Measurements from ENCODE around the gene CARD14.

Gene CARD14

DNA sequence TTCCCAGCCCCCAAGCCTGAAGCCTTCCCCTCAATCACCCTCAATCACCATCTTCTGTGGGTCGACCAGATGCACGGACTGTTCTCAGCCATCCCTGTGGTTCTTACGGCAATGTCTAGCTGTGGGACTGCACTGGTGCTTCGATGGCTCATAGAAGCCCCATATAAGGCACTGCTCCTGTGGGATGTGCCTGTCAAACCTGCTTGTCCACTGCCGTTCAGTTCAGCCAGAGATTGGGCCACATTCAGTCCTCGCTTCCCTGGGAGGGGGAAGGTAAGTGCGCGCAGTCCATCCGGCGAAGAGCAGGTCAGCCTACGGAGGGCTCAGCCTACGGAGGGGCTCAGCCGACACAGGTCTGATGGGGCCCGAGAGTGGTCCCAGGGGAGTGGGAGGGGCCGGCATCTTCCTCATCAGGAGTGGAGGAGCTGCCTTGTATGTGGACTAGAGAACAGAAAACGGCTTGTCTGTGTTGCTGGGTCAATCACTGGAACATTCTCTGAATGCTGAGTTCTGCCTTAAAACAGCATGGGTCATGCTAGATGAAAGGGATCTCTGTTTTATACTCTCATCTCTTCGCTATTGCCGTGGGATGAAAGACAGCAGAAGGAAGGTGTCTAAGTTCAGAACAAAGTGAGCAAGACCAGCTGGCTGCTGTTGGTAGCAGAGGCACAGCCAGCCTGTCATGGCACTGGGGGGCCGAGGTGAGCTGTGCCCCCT lies at the start of gene CARD14:
Gene CARD14, plus strand, starts transcription at position 247 of the 717 bp plus-strand sequence. CDS start 11,409 bp downstream, outside the sequence.
- no peak for DNase-seq

DNA sequence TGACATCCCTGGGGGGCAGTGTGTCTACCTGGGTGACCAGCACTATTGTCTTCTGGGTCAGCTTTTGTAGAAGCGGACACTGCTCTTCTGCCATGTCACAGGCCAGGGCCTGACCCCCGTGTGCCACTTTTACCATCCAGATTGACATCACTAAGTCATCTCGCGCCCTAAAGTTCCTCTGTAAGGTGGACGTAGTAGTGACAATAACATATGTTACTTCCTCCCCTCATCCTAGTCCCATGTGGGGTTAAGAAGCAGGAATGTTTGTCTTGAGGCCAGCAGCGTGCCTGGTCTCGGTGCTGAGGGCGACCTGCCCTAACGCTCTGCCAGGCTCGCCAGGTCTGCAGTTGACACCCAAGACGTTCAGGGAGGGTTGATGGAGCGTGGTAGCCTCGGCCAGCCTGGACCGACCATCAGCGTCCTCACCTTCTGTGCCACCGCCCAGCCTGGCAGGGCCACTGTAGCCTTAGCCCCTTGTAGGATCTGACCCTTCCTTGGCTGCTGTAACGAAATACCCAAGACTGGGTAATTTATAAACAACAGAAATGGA lies 47.7 kb upstream of the CARD14 start:
- no peak for DNase-seq

DNA sequence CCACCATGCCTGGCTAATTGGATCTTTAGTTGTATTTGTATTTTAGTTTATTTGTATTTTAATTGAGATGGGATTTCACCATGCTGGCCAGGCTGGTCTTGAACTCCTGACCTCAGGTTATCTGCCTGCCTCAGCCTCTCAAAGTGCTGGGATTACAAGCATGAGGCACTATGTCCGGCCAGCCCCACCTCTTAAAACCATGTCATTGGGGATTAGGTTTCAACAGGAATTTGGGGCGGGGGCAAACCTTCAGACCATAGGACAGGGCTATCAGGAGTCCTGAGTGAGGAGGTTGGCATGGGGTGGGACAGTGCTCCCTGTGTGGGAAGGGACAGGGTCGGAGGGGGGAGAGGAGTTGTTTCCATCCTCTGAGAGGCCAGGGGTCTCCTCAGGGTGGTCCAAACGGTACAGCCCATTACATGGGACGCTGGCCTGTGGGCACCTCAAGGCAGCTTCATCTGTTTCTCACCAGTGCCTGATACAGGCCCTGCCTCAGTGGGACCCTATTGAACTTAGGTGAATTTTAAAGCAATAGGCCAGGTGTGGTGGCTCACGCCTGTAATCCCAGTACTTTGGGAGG lies 46.8 kb upstream of the CARD14 start:
- no peak for DNase-seq

DNA sequence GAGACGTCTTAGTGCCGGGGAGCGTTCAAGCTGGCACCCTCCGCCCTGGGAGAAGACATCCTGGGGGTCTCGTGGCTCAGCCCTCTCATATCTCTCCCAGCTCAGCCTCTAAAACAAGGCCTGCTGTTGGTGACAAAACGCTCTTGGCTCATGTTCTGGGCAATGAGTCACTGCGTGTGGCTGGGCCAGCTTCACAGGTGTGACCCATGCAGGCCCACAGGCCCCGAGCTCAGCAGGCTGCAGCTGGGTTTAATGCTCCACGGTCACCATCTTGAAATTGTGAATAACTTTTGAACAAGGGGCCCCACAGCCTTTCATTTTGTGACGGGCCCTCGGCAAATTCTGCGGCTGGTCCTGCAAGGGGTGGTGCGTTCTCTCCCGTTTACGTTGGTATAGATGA lies 46.0 kb upstream of the CARD14 start:
- no peak for DNase-seq

DNA sequence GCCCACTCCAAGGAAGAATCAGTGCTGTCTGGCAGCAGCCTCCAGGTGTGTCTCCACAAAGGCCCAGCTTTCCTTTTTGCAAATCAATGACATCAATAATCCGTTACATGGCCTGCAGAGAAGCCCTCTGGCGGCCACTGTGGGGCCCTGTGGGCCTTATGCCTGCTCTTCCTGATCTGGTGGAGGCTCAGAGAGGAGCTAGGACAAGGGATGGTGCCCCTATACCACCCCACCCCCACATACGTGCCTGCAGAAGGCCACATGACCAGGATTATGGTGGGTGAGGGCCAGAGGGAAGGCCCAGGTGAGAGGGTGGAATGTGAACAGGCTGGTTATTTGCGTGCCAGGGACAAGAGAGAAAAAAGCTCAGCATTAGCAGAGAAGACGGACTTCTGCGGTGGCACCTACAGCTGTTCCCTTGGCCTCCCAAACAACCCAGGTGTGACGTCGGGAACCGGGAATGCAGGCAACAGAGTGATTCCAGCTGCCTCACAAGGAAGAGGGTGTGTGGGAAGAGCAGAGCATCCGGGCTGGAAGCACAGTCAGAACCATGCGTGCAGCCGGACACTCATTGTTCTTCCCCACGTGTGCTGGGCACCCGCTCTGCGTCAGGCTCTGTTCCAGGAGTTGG lies 45.4 kb upstream of the CARD14 start:
- DNase-seq: no peak

DNA sequence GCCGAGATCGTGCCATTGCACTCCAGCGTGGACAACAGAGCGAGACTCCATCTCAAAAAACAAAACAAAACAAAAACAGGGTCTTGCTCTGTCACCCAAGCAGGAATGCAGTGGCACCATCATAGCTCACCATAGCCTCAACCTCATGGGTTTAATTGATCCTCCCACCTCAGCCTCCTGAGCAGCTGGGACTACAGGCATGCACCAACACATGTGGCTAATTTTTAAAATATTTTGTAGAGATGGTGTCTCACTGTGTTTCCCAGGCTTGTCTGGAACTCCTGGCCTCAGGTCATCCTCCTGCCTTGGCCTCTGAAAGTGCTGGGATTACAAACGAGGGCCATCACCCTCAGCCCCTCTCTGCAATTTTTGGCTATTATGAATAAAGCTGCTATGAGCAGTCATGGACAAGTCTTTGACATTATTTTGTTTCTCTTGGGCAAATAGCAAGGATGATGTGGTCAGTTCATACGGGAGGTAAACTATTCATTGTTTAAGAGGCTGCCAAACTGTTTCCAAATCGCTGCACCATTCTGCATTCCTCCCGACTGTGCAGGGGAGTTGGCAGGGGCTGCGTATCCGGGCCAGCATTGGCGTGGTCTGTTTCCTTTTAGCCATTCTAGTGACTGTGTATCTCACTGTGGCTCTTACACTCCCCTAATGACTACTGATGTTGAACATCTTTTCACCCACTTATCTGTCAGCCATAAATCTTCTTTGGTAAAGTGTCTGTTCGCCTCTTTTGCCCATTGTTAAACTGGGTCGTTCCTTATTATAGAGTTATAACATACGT lies 44.0 kb upstream of the CARD14 start:
- no peak for DNase-seq

DNA sequence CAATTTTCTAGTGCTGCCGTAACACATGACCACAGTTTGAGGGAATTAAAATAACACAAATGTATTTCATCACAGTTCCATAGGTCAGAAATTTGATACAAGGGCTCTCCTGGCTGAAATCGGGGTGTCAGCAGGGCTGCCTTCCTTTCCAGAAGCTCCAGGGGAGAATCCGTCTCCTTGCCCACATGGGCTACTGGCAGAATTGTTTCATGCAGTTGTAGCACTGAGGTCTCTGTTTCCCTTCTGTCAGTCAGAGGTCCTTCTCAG lies 43.4 kb upstream of the CARD14 start:
- no peak for DNase-seq

DNA sequence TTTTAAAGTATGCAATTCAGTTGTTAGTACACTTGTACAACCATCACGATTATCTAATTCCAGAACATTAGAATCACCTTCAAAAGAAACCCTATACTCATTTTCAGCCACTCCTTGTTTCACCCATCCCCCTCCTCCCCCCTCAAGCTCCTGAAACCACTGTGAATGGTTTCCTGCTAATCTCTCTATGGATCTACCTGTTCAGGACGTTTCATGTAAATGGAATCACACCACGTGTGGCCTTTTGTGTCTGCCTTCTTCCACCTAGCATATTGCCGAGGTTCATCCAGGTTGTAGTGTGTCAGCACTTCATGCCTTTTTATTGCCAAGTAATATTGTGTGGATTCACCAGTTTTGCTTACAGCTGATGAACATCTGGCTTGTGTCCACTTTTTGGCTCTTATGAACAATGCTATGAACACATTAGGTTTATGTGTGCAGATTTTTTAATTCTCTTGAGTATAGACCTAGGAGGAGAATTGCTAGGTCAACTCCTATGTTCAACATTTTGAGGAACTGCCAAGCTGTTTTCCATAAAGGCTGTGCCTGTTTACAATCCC lies 40.7 kb upstream of the CARD14 start:
- DNase-seq: no peak

DNA sequence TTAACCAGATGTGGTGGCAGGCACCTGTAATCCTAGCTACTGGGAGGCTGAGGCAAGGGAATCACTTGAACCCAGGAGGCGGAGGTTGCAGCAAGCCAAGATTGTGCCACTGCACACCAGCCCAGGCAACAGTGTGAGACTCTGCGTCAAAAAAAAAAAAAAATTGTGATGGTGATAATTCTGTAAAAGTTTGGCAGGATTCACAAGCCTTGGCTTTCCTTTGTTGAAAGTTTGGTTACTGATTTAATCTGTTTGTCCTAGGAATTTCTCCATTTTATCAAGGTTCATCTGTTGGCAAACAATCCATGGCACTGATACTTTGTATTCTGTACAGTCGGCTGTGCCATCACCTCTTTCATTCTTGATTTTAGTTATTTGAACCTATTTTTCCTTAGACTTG lies 38.8 kb upstream of the CARD14 start:
- DNase-seq: no peak

DNA sequence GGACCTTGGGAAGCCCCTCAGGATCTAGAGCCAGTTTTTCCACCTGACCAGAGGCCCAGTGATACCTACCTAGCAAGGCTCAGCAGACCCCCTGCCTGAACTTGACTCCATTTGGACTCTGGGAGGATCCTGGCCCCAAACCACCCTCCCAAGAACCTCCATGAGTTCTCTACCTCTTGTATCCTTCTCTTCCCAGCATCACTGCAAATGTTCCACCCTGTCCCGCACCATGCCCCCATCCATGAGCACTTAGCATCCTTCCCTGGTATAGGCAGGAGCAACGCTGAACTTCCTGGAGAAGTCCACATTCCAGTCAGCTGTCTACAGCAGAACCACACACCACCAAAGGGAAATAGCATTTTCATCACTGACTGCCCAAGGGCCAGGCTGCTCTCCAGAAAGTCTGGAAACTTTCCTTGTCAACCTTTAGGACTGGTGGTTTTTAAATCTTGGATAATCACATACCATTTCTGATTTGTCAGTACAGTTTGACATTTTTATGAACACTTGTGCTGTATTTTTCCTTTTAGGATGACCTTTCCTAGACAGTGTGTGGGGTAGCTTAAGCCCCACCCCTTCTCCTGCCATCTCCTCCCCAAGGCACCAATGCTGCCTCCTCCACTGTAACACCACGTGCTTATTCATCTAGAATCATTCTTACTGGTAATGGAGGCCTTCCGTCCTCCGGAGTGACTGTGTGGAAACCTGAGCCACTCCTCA lies 36.8 kb upstream of the CARD14 start:
- DNase-seq: no peak

DNA sequence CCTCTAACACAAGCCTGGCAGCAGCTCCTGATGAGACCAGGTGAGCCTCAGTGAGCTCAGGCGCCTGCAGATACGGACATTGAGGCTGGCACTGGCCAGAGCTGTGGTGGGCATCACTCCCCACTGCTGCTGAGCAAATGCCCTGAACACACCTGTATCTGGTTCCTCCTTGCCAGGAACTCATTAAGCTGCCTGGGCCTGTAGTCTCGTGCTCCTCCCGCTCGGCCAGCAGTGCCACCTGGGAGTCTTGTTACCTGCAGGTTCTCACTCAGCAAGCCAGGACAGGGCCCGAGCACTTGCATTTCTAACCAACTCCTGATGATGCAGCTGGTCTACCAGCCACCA lies 36.2 kb upstream of the CARD14 start:
- no peak for DNase-seq

DNA sequence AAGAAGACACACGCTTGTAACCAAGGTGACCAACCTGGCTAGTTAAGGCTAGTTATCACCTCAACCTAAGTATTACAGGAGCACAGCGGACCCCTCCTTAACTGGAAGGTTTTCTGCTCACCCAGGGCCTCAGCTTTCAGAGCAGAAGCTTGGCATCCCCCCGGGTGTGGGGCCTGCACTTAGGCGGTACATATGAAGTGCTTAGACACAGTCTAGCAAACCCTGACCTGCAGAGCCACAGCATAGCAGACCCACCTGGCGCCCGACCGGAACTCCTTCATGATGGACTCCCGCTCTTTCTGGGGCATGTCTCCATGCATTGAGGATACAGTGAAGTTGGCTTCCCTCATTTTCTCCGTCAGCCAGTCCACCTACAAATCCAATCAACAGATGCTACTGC lies 32.7 kb upstream of the CARD14 start:
- DNase-seq: no peak

DNA sequence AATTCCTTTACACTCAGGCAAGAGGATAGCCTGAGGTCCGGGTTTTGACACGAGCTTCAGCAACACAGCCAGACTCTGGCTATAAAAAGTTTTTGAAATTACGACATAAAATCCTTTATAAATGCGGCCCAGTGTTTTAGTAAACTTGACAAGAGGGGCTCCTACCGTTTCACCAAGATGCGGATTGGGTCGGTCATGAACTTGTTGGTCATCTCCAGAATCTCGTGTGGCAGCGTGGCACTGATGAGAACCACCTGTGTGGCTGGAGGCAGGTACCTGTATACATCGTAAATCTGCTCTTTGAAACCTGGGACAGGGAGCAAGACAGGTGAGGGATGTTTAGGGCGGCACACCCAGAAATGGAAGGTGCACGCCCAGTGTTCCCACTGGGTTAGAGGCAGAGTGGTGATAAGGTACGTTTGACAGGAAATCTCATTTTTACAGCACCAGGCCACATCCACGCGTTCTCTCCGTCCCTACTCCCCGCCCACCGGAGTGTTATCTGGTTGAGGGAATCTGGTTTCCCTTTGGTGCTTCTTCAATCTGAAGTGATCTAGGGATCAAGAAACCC lies 30.9 kb upstream of the CARD14 start:
- no peak for DNase-seq

DNA sequence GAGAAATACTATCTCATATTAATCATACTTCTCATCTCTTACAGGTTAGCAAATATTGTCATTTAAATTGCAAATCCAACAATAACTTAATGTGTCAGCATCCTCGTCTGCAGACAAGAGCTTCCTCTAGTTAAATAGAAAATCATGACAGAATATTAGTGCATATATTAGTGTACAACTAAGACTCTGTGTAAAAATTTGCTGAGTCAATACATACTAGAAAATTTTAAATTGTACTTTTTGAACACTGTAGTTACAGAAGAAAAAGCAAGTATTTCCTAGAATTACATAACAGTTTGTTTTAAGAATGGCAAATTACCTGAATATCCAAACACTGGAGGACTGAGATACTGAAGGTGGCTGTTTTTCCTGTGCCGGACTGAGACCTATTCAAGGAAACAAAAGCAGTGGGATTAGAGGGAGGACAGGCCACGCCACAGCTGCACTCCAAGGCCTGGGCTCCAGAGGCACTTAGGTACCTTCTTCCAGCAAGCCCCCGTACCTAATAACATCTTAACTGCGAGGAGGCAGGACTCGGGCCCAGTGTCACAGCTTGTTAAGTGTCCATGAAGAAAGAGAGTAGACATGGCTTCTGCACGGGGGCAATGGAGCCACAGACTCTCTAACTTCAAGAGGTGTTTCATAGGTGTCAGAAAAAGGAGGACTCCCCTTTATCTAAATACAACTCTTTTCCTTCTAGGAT lies 28.2 kb upstream of the CARD14 start:
- DNase-seq: no peak

DNA sequence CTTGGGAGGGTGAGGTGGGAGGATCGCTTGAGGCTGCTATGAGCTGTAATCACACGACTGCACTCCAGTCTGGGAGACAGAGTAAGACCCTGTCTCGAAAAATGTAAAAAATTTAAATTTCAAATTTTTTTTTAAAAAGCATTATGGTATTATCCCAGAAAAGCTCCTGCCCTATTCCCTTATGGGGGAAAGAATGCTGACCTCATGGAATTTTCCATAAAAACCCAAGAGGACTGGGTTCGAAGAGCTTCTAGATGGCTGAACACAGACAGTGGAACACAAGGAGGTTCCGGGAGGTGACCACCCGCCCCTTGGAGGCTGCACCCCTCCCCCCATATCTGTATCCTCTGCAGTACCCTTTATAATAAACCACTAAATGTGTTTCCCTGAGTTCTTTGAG lies 26.9 kb upstream of the CARD14 start:
- no peak for DNase-seq

DNA sequence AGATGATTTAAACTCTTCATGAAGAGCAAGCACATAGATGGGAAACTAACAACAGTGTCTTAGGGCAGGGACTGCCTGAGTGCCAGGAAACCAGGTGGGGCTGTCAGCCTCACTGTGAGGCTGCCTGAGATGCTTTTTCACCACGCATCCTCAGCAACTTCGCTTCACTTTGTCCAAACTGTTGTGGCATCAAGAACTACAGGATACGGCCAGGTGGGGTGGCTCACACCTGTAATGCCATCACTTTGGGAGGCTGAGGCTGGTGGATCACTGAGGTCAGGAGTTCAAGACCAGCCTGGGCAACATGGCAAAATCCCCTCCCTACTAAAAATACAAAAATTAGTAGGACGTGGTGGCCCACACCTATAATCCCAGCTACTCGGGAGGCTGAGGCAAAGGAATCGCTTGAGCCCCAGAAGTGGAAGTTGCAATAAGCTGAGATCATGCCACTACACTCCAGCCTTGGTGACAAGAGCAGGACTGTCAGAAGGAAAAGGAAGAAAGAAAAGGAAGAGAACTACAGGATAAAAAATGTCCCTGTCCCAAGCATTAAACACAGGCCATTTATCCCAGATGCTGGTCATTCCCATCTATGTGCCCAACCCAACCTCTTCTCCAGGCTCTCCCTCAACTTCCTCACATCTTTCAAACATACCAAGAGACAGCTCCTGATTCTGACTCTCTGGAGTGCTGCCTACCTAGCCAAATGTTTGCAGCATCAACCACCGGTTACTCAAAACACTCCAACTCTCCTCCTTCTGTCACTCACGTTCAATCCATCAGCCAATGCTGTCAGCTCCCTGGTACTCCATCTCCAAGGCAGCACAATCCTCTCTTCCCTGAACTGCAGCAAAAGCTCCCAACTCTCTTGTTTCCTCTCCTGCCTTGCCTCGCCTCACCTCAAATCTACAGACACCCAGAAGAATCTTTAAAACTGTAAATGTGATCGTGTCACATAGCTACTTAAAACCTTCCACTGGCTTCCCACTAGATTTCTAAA lies 24.5 kb upstream of the CARD14 start:
- DNase-seq: no peak

DNA sequence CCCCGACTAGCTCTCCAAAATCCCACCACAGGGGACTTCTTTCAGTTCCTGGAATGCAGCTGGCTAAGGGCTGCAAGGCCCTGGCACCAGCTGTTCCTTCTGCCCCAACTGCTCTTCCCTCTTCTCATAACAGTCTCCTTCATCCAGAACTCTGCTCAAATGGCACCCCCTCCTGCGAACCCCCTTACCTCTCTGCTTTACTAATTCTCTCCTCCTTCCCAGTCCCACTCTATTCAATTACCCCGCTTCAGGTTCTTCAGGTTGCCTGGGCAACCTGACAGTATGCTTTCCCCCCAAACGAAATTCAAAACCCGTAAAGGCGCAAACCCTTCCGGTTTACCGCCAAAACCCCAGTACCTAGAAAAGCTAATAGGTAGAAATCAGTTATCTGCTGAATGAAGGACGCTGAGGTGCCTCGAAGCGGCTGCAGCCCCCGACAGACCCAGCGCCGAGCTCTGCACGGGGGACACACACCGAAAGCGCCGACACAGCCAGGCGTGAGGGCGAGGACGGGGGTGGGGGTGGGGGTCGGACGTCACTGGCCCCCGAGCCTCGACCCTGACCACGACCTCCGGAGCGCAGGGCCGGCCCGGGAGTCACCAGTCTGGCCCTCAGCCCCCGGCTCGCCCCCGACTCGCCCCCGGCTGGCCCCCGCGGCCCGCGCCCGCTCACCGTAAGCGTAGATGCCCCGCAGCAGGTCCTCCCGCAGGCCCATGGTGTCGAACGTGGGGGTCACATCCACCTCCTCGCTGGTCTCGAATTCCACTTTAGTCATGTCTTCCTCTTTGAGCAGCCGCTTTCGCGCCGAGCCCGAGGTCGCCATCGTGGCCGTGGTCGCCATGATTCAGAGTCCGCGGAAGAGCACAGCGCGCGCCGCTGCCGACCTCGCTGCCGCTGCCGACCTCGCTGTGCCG lies 23.5 kb upstream of the CARD14 start:
- no peak for DNase-seq

DNA sequence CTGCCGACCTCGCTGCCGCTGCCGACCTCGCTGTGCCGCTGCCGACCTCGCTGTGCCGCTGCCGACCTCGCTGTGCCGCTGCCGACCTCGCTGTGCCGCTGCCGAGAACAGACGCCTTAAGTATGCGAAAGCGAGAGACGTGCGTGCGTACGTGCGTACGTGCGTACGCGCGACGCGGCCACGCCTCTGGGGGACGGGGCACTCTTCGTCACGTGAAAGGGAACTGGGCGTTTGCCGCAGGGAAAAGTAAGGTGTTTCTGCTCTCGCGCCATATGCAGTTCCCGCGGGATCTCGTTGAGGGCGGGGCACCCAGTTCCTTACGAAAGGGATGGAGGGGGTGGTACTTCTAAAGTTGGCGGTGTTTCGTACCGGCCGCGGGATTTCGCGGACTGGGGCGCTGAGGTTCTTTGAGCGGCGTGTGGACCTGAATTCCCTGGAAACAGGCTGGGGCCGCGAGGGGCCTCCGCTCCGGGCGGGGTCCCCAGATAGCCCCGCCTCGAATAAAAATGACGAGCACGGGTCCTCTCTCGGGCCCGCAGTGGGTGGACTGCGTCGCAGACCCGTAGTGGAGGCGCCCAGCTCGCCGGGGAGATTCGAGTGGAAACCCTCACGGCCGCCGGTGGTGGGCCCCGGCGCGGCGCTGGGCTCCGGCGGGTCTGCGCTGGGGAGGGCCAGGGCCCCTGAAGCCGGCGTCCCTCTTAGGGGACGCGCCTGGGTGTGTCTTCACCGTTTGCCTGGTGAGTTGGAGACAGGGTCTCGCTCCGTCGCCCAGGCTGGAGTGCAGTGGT lies 22.6 kb upstream of the CARD14 start, which contains the start of gene EIF4A3:
Gene EIF4A3, minus strand, starts transcription at position 94 of the 788 bp plus-strand sequence. CDS start 167 bp downstream, outside the sequence.
- DNase-seq: peak; percentile 53
